ENCODE results near the gene TTC38.

TTC38 gene

GRCh38 chr22:46226577-46226976, 41.2 kb upstream of the TTC38 start:
- H3K4me3 ChIP-seq (replicated peaks; ENCODE audit: low read depth, low read length): no peak overlapping the region
- TF ChIP-seq CTCF (IDR thresholded peaks at IDR 0.05; ENCODE audit: low read length, missing control alignments): no peak
- no peak for DNase-seq (ENCODE audit: low read depth)

DNA sequence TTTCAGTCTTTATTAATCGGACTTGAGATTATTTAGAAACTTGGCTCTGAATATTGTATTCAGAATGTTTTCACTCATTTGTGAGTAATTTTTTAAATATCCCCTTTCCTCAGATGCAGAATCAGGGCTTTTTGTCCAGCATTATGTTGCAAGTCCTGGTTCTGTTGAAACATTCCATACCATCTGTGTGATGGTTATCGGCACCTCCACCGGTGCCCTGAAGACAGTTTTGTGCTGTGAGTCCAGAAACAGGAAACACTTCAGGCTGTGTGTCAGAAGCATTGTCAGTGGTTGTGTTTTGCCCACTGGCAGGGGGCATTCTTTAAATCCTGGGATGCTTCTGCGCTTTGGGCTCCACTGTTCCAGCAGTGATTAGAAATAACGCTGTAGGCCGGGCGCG, 38.1 kb upstream of the TTC38 start:
- H3K4me3 ChIP-seq (replicated peaks; ENCODE audit: low read depth, low read length): no peak overlapping the region
- TF ChIP-seq CTCF (IDR thresholded peaks at IDR 0.05; ENCODE audit: low read length, missing control alignments): no peak
- DNase-seq (ENCODE audit: low read depth): peak; percentile 45

- TF ChIP-seq CTCF (IDR thresholded peaks at IDR 0.05; ENCODE audit: low read length, missing control alignments): no peak
- no peak for DNase-seq (ENCODE audit: low read depth)
- H3K4me3 ChIP-seq (replicated peaks; ENCODE audit: low read depth, low read length): no peak overlapping the region
These were observed 37.4 kb upstream of the TTC38 start for GRCh38 chr22:46230262-46230901.

- H3K4me3 ChIP-seq (replicated peaks; ENCODE audit: low read depth, low read length): no peak overlapping the region
- peak; percentile 20 for DNase-seq (ENCODE audit: low read depth)
- TF ChIP-seq CTCF (IDR thresholded peaks at IDR 0.05; ENCODE audit: low read length, missing control alignments): no peak
These were observed 34.6 kb upstream of the TTC38 start for GRCh38 chr22:46233231-46233630.

DNA sequence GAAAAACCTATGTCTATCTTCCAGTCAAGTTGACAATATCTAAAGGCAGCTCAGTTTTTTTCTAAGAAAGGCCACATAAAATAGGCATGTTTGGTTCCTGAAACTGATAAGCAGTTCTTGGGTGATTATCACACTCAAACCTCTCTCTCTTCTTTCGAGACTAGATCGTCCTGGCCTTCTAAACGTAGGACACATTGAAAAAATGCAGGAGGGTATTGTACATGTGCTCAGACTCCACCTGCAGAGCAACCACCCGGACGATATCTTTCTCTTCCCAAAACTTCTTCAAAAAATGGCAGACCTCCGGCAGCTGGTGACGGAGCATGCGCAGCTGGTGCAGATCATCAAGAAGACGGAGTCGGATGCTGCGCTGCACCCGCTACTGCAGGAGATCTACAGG, 32.8 kb upstream of the TTC38 start:
- DNase-seq (ENCODE audit: low read depth): no peak
- no peak for TF ChIP-seq CTCF (IDR thresholded peaks at IDR 0.05; ENCODE audit: low read length, missing control alignments)
- H3K4me3 ChIP-seq (replicated peaks; ENCODE audit: low read depth, low read length): no peak overlapping the region

DNA sequence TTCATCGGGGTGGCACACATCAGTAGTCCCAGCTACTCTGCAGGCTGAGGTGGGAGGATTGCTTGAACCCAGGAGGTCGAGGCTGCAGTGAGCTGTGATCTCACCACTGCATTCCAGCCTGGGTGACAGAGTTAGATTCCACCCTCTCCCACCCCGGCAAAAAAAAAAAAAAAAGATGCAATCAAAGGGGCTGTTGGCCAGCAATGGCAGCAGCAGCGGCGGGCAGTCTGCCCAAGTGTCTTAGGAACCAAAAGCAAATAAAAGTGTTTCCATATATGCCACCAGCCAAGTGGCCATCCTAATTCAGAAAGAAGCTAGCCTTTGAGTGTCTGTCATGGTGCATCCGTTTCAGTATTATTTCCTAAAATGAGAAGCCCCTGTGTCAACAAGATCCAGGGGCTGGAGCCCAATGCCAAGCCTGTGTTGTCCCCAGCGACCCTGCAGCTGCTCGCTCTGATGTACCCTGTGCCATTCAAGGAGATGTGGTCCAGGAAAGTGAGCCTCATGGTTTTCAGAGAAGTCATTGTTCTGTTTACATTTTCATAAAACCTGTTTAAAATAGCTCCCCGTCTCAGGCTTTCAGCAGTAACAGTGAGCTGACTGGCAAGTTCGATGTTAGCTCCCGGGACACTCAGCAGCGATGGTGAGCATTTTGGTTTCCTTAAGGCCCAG, 30.2 kb upstream of the TTC38 start:
- no peak for TF ChIP-seq CTCF (IDR thresholded peaks at IDR 0.05; ENCODE audit: low read length, missing control alignments)
- DNase-seq (ENCODE audit: low read depth): no peak
- H3K4me3 ChIP-seq (replicated peaks; ENCODE audit: low read depth, low read length): no peak overlapping the region

- no peak overlapping the region for H3K4me3 ChIP-seq (replicated peaks; ENCODE audit: low read depth, low read length)
- TF ChIP-seq CTCF (IDR thresholded peaks at IDR 0.05; ENCODE audit: low read length, missing control alignments): no peak
- no peak for DNase-seq (ENCODE audit: low read depth)
These were observed 29.3 kb upstream of the TTC38 start for GRCh38 chr22:46238541-46238940.
